ENCODE measurements around the gene SLC5A10. TPM values are rescaled to one million over a fixed set of nuclear protein-coding genes. Genes with fewer than 3 reads are reported as not detected.
"Not testable (repeated sequence)": the region's sequence is repeated elsewhere in the genome, so short reads cannot be mapped to it uniquely, and the experiment has no call there.

The SLC5A10 gene
- total RNA-seq, 1 experiment from 2014 or later = not detected

- Histone ChIP-seq H3K9me3 (ENCODE audit: low read depth, low read length, poor library complexity, severe bottlenecking) (no peaks in the 10 kb centered on the region), H3K27ac (ENCODE audit: low read depth, low read length, poor library complexity, severe bottlenecking) (no peak overlapping the region), H3K27me3 (replicated peaks; ENCODE audit: insufficient read depth, low read depth, low read length, poor library complexity) (no peaks in the 10 kb centered on the region), H3K36me3 (ENCODE audit: insufficient read depth, low read length, poor library complexity, severe bottlenecking) (no peaks in the 10 kb centered on the region), H3K4me1 (ENCODE audit: insufficient read depth, low read length, poor library complexity, severe bottlenecking) (no peaks in the 10 kb centered on the region), H3K4me3 (ENCODE audit: low read depth, low read length, poor library complexity, severe bottlenecking) (no peak overlapping the region)
- ChIA-PET POLR2A (ENCODE audit: low non-redundant PET) (no interaction called here), CTCF (interaction anchor here (0.6 kb wide), 1 partner anchor 62 kb away, joined by 3 read pairs; no protein-coding TSS in a partner anchor)
- TF ChIP-seq EZH2 (IDR thresholded peaks at IDR 0.05; ENCODE audit: borderline replicate concordance, low read depth, low read length, poor library complexity, severe bottlenecking) = no peak
- TF ChIP-seq, protein P1, sequence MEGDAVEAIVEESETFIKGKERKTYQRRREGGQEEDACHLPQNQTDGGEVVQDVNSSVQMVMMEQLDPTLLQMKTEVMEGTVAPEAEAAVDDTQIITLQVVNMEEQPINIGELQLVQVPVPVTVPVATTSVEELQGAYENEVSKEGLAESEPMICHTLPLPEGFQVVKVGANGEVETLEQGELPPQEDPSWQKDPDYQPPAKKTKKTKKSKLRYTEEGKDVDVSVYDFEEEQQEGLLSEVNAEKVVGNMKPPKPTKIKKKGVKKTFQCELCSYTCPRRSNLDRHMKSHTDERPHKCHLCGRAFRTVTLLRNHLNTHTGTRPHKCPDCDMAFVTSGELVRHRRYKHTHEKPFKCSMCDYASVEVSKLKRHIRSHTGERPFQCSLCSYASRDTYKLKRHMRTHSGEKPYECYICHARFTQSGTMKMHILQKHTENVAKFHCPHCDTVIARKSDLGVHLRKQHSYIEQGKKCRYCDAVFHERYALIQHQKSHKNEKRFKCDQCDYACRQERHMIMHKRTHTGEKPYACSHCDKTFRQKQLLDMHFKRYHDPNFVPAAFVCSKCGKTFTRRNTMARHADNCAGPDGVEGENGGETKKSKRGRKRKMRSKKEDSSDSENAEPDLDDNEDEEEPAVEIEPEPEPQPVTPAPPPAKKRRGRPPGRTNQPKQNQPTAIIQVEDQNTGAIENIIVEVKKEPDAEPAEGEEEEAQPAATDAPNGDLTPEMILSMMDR (conservative IDR thresholded peaks at IDR 0.05; ENCODE audit: low read depth, low read length) = no peak
- intact Hi-C loops (cut with micrococcal nuclease; ENCODE audit: unreplicated experiment) = no loop called here
- no TSS peak for BruUV-seq (replicated peaks)
- no peak for DNase-seq (ENCODE audit: low spot score)
Measured at GRCh38 chr17:19023209-19023999, 71.4 kb downstream of the SLC5A10 start.

- TF ChIP-seq EZH2 (IDR thresholded peaks at IDR 0.05; ENCODE audit: borderline replicate concordance, low read depth, low read length, poor library complexity, severe bottlenecking) = no peak
- TF ChIP-seq, protein P1 (conservative IDR thresholded peaks at IDR 0.05; ENCODE audit: low read depth, low read length) = no peak
- no peak overlapping the region for H3K4me3 ChIP-seq (ENCODE audit: low read depth, low read length, poor library complexity, severe bottlenecking)
- no peak overlapping the region for H3K27ac ChIP-seq (ENCODE audit: low read depth, low read length, poor library complexity, severe bottlenecking)
- H3K27me3 ChIP-seq (replicated peaks; ENCODE audit: insufficient read depth, low read depth, low read length, poor library complexity) = no peaks in the 10 kb centered on the region
- no peaks in the 10 kb centered on the region for H3K9me3 ChIP-seq (ENCODE audit: low read depth, low read length, poor library complexity, severe bottlenecking)
- intact Hi-C loops (cut with micrococcal nuclease; ENCODE audit: unreplicated experiment) = no loop called here
- H3K4me1 ChIP-seq (ENCODE audit: insufficient read depth, low read length, poor library complexity, severe bottlenecking) = no peaks in the 10 kb centered on the region
- no peak for DNase-seq (ENCODE audit: low spot score)
- CTCF ChIA-PET = no interaction called here
- no TSS peak for BruUV-seq (replicated peaks)
- no peaks in the 10 kb centered on the region for H3K36me3 ChIP-seq (ENCODE audit: insufficient read depth, low read length, poor library complexity, severe bottlenecking)
- POLR2A ChIA-PET (ENCODE audit: low non-redundant PET) = no interaction called here
Measured at GRCh38 chr17:19024101-19025078, 72.4 kb downstream of the SLC5A10 start.

DNA sequence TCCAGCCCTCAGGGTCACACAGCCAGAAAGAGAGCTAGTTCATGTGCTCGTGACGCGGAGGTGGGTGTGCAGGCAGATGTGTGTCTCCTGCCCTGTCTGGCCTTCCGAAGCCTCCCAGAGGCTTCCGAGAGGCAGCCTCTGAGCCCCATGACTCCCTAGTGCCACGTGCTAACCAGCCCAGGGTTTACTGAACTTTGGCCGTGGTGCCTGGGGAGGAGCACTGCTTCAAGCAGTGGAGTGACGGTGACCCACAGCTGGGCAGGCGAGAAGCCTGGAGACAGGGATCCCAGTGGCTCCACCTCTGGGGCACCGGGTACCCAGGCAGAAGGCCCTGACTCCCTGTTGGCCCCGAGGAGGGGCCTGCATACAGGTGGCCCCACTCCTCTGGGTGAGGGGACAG lies 76.7 kb downstream of the SLC5A10 start:
- BruUV-seq (replicated peaks); CTCF ChIA-PET; DNase-seq (ENCODE audit: low spot score); H3K4me3 ChIP-seq (ENCODE audit: low read depth, low read length, poor library complexity, severe bottlenecking); POLR2A ChIA-PET (ENCODE audit: low non-redundant PET); H3K36me3 ChIP-seq (ENCODE audit: insufficient read depth, low read length, poor library complexity, severe bottlenecking); intact Hi-C loops (cut with micrococcal nuclease; ENCODE audit: unreplicated experiment); H3K27ac ChIP-seq (ENCODE audit: low read depth, low read length, poor library complexity, severe bottlenecking); H3K4me1 ChIP-seq (ENCODE audit: insufficient read depth, low read length, poor library complexity, severe bottlenecking); H3K27me3 ChIP-seq (replicated peaks; ENCODE audit: insufficient read depth, low read depth, low read length, poor library complexity); H3K9me3 ChIP-seq (ENCODE audit: low read depth, low read length, poor library complexity, severe bottlenecking): not testable (repeated sequence)

DNA sequence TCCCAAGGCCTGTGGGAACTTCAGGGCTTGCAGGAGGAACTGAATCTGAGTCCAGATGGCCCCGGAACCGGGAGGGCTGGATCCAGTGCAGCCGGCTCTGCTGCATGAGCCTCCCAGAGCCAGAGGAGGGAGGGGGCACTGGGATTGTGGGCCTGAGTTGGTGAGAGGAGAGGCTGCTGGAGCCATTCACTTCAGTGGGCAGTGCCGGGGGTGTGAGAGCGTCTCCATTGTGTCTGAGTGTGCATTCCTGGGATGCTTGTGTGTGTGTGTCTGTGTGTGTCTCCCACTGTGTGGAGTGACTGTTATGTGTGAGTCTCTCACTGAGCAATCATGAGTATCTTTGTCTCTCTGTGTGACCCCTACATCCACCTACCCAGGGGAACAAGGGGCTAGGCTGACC lies 77.8 kb downstream of the SLC5A10 start:
- H3K4me1 ChIP-seq (ENCODE audit: insufficient read depth, low read length, poor library complexity, severe bottlenecking); H3K27ac ChIP-seq (ENCODE audit: low read depth, low read length, poor library complexity, severe bottlenecking); CTCF ChIA-PET; POLR2A ChIA-PET (ENCODE audit: low non-redundant PET); H3K36me3 ChIP-seq (ENCODE audit: insufficient read depth, low read length, poor library complexity, severe bottlenecking); H3K4me3 ChIP-seq (ENCODE audit: low read depth, low read length, poor library complexity, severe bottlenecking); intact Hi-C loops (cut with micrococcal nuclease; ENCODE audit: unreplicated experiment); BruUV-seq (replicated peaks); H3K27me3 ChIP-seq (replicated peaks; ENCODE audit: insufficient read depth, low read depth, low read length, poor library complexity); H3K9me3 ChIP-seq (ENCODE audit: low read depth, low read length, poor library complexity, severe bottlenecking); DNase-seq (ENCODE audit: low spot score): not testable (repeated sequence)

DNA sequence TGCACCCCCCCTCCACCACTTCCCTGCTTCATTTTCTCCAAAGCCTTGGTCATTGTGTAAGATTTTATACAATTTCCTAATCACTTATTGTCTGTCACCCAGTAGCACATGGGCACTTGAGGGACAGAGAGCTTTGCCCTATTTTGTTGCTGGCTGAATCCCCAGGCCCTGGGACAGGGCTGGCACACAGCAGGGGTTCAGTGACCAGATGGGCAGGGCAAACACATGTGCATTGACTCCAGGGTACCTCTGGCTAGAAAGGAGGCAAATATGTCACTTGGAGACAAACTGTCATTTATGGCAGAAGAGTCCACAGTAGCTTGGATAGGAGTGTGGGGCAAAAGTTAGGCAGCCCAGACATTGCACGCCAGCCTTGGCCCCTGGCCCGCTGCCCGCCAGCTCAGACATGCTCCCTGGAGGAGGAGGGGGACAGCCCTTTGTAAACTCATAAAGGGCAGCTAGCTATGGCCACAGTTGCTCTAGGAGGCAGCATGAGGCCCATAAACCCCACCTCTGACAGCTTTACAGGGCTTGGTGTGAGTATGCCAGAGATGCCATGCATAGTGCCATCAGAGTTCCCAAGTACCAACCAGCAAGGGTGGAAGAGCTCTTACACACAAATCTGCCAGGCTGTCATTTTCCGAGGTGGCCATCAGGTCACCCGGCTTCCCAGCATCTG lies 78.9 kb downstream of the SLC5A10 start:
- CTCF ChIA-PET; POLR2A ChIA-PET (ENCODE audit: low non-redundant PET); H3K27me3 ChIP-seq (replicated peaks; ENCODE audit: insufficient read depth, low read depth, low read length, poor library complexity); DNase-seq (ENCODE audit: low spot score); H3K36me3 ChIP-seq (ENCODE audit: insufficient read depth, low read length, poor library complexity, severe bottlenecking); BruUV-seq (replicated peaks); H3K27ac ChIP-seq (ENCODE audit: low read depth, low read length, poor library complexity, severe bottlenecking); H3K4me3 ChIP-seq (ENCODE audit: low read depth, low read length, poor library complexity, severe bottlenecking); H3K9me3 ChIP-seq (ENCODE audit: low read depth, low read length, poor library complexity, severe bottlenecking); intact Hi-C loops (cut with micrococcal nuclease; ENCODE audit: unreplicated experiment); H3K4me1 ChIP-seq (ENCODE audit: insufficient read depth, low read length, poor library complexity, severe bottlenecking): not testable (repeated sequence)

All from A673 (cell line).